Muscle of leg (tissue), 11 donors: ENCODE results near the gene RNF4. TPM values are rescaled to one million over a fixed set of nuclear protein-coding genes. Genes with fewer than 3 reads are reported as not detected.
"Not testable (repeated sequence)": the region's sequence is repeated elsewhere in the genome, so short reads cannot be mapped to it uniquely, and the experiment has no call there.

Source experiments
- DNase-seq: peaks from one replicate; pipeline ENCODE4 v3.0.0; 2013
- H3K27ac ChIP-seq: one replicate; pipeline ENCODE4 v1.5.1; 2013; ENCODE audit warnings: mild to moderate bottlenecking, low read length, control low read depth
- H3K27me3 ChIP-seq: one replicate; pipeline ENCODE4 v1.6.1; 2013; ENCODE audit warnings: low read length; ENCODE audit not compliant: control insufficient read depth, insufficient read depth
- H3K36me3 ChIP-seq: one replicate; pipeline ENCODE4 v1.6.1; 2013; ENCODE audit warnings: low read length; ENCODE audit not compliant: control insufficient read depth, insufficient read depth
- H3K4me1 ChIP-seq: one replicate; pipeline ENCODE4 v1.6.1; 2013; ENCODE audit warnings: low read length; ENCODE audit not compliant: control insufficient read depth, insufficient read depth
- H3K4me3 ChIP-seq: one replicate; pipeline ENCODE4 v1.5.1; 2013; ENCODE audit warnings: low read length, control low read depth
- H3K9me3 ChIP-seq: replicated peaks from 2 replicates; pipeline ENCODE4 v1.6.1; 2013; ENCODE audit warnings: low read depth, low read length; ENCODE audit not compliant: control insufficient read depth
- WGBS: methylation state at CpG from one replicate; pipeline ENCODE4 v1.1.5; 2013; ENCODE audit warnings: missing lambda C conversion rate; ENCODE audit not compliant: insufficient coverage; 5-methylcytosine and 5-hydroxymethylcytosine counted together
- polyA plus RNA-seq, 8 donors: library from polyadenylated mRNA; unstranded; fragments of 120-200 nt; gene quantifications; one replicate each; pipeline versions ENCODE4 v1.2.1 to v1.2.3, GENCODE V29; 2013; ENCODE audit warnings: inconsistent platforms in 1 of 8, low replicate concordance in 1 of 8; ENCODE audit not compliant: insufficient read length in 8 of 8, insufficient read depth in 1 of 8
- total RNA-seq: library from RNA; stranded (reverse); fragments of 120-200 nt; gene quantifications from one replicate; pipeline ENCODE4 v1.2.4, GENCODE V29; 2013

RNF4 gene
- total and polyA plus RNA-seq, 9 donors, result 32.1 to 54.7 (median 43.3) TPM

- Histone ChIP-seq H3K4me1 (peaks cover 17% of the 10 kb centered on the region), H3K36me3 (no peaks in the 10 kb centered on the region), H3K27me3 (no peaks in the 10 kb centered on the region), H3K4me3 (peak overlapping the region; percentile 77), H3K9me3 (no peaks in the 10 kb centered on the region), H3K27ac (peak overlapping the region; percentile 96)
- DNase-seq, result no peak
- 62% methylated on average over 5 of the region's 5 CpGs for WGBS
Observed at GRCh38 chr4:2534904-2535375, 66.0 kb downstream of the RNF4 start.

DNA sequence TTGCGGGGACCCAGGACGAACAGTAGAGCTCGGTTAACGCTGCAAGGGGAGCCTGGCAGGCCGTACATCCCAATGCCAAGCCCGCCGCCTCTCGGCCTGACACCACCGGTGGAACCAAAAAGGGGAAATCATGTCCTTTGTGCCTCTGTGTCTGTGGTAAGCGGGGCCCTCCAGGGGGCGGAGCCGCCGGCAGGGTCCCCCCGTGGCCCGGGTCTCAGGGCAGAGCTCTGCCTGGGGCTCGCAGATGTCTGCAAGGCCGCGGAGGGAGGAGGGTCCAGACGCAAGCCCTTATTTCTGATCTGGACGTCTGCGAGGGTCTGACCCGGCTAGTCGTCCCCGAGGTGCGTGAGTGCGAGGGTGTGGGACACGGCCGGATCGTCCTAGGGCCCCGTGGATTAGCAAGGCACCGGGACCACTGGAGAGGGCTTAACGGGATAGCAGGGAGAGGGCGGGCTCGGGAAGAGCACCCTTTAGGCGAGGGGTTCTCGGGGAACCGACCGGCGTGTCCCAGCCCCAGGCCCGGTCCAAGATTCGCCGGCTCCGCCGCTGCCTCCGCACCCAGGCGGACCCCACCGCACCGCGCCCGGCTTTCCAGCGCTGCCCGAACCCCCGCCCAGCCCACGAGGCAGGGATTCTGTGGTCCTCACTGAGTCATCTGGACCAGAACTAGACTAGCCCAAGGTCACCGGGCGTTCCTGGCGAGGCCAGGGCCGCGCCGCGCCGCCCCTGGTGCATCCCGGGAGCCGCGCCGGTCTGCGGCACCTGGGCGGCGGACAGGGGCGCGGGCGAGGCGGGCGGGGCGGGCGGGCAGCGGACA is 66.7 kb downstream of the RNF4 start:
- H3K27ac ChIP-seq, result peak overlapping the region; percentile 96
- 1% methylated on average over 77 of the region's 77 CpGs for WGBS

DNA sequence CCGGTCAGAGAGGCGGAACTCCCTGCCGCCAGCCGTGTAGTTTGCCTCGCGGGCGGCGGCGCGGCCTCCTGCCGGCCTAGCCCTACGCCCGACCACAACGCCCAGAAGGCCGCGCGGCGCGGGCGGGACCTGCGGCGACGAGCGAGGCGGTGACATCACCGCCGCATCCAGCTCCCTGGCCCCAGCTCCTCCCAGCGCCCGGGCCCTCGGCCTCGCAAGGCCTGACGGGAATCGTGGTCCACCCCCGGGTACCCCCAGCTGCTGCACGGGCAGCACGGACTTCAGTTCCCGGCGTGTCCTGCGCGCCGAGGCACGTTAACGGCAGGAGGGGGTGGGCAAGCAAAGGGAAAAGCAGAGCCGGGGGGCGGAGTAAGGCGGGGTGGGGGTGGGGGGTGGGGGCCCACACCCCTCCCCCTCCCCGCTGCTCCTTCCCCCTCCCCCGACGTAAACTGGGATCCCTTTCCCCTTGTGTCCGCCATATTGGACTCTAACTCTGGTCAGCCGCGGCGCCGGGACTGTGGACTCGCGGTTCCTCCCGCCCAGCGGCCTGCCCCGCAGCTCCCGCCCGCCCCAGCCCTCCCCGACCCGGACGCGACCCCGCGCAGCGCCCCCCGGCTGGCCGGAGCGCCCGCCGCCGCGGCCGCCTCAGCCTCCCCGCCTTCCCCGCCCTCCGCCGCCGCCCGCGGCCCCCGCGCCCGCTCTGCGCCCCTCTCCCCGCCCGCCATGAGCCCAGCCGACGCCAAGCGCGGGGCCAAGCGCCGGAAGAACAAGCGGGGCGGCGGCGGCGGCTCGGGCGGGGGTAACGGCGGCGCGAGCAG is 67.5 kb downstream of the RNF4 start, which contains the start of gene FAM193A:
TSS of gene FAM193A (plus strand) at position 455 of the 818 bp plus-strand sequence. CDS start at position 724, 269 bp downstream.
- Histone ChIP-seq H3K4me1 (peaks cover 17% of the 10 kb centered on the region), H3K4me3 (peak within 1 kb of the TSS; percentile 77), H3K27ac (peak within 1 kb of the TSS; percentile 96), H3K27me3 (no peaks in the 10 kb centered on the region), H3K36me3 (no peaks in the 10 kb centered on the region), H3K9me3 (no peaks in the 10 kb centered on the region)
- under 1% methylated on average over 88 of the region's 106 CpGs for WGBS
- peak; percentile 100 for DNase-seq

More for the DNA sequence above, 66.7 kb downstream of the RNF4 start:
- peak overlapping the region; percentile 77 for H3K4me3 ChIP-seq
- H3K27me3 ChIP-seq, result no peaks in the 10 kb centered on the region
- H3K9me3 ChIP-seq, result no peaks in the 10 kb centered on the region
- no peaks in the 10 kb centered on the region for H3K36me3 ChIP-seq
- peaks cover 17% of the 10 kb centered on the region for H3K4me1 ChIP-seq
- DNase-seq, result peak; percentile 65

- H3K36me3 ChIP-seq, result no peaks in the 10 kb centered on the region
- peak; percentile 59 for DNase-seq
Observed at GRCh38 chr4:2537011-2537830, 68.3 kb downstream of the RNF4 start.

DNA sequence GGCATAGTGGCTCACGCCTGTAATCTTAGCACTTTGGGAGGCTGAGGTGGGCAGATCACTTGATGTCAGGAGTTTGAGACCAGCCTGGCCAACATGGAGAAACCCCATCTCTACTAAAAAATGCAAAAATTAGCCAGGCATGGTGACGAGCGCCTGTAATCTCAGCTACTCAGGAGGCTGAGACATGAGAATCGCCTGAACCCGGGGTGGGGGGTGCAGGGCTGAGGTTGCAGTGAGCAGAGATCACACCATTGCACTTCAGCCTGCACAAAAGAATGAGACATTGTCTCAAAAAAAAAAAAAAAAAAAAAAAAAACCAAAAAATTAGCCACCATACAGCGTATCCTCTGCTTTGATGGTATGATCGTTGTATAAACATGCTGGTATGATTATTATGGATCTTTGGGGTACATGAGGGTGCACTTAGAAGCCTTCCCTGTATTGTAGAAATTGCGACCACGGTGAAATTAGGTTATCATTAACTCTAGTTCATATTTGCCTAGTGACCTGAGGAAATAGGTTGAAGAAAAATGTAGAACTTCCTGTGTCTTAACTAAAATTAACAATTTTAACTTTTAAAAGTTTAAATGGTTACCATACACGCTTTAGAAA is 74.8 kb downstream of the RNF4 start:
- DNase-seq, H3K27ac ChIP-seq, H3K27me3 ChIP-seq, H3K4me1 ChIP-seq, H3K4me3 ChIP-seq, H3K9me3 ChIP-seq, H3K36me3 ChIP-seq: not testable (repeated sequence)
- WGBS, result 100% methylated on average over 1 of the region's 10 CpGs

More at GRCh38 chr4:2537011-2537830, 68.3 kb downstream of the RNF4 start:
- Histone ChIP-seq H3K9me3 (no peaks in the 10 kb centered on the region), H3K27ac (peak overlapping the region; percentile 73), H3K27me3 (no peaks in the 10 kb centered on the region), H3K4me3 (peak overlapping the region; percentile 54), H3K4me1 (peaks cover 17% of the 10 kb centered on the region)
- under 1% methylated on average over 102 of the region's 103 CpGs for WGBS

GRCh38 chr4:2545321-2546013 is 76.6 kb downstream of the RNF4 start:
- H3K36me3 ChIP-seq, result peaks cover 6% of the 10 kb centered on the region
- H3K27ac ChIP-seq, result no peak overlapping the region
- no peaks in the 10 kb centered on the region for H3K4me1 ChIP-seq
- DNase-seq, result no peak
- H3K9me3 ChIP-seq, result no peaks in the 10 kb centered on the region
- WGBS, result 96% methylated on average over 5 of the region's 7 CpGs
- H3K27me3 ChIP-seq, result no peaks in the 10 kb centered on the region
- no peak overlapping the region for H3K4me3 ChIP-seq

DNA sequence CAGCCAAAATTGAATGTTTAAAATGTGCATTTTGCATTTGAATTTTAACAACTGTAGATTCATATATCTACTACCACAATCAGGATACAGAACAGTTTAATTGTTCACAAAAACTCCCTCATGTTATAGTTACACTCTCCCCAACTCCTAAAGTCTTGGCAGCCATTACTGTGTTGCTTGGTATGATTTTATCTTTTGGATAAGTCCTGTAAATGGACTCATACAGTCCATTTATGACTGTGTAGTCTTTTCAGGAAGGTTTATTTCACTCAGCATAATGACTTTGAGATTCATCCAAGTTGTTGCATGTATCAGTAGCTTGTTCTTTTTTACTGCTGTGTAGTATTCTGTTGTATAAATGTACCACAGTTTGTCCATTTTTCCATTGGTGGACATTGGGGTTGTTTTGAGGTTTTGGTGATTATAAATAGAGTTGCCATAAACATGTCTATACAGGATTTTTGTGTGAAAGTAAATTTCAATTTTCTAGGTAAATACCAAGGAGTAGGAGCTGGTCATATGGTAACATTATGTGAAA is 77.4 kb downstream of the RNF4 start:
- DNase-seq, result no peak
- Histone ChIP-seq H3K36me3 (peaks cover 6% of the 10 kb centered on the region), H3K9me3 (no peaks in the 10 kb centered on the region)

GRCh38 chr4:2546961-2547691 is 78.2 kb downstream of the RNF4 start:
- not testable (repeated sequence) for H3K27me3 ChIP-seq, DNase-seq, H3K36me3 ChIP-seq, H3K9me3 ChIP-seq, H3K27ac ChIP-seq, H3K4me1 ChIP-seq, H3K4me3 ChIP-seq
- 89% methylated on average over 6 of the region's 16 CpGs for WGBS

More for the DNA sequence above, 77.4 kb downstream of the RNF4 start:
- no peak overlapping the region for H3K27ac ChIP-seq
- no peak overlapping the region for H3K4me3 ChIP-seq
- H3K4me1 ChIP-seq, result no peaks in the 10 kb centered on the region
- H3K27me3 ChIP-seq, result no peaks in the 10 kb centered on the region
